GM03348 (cell line): Measurements from ENCODE around the gene HIPK4.
"Not testable (repeated sequence)": the region's sequence is repeated elsewhere in the genome, so short reads cannot be mapped to it uniquely, and the experiment has no call there.

ENCODE experiments used
- DNase-seq: peaks from one replicate; pipeline ENCODE4 v3.0.0; 2012; ENCODE audit warnings: low spot score

Gene HIPK4

GRCh38 chr19:40393894-40394815 is 4.2 kb upstream of the HIPK4 start:
- DNase-seq, result no peak

GRCh38 chr19:40392894-40393517 is 3.0 kb upstream of the HIPK4 start:
- peak; percentile 31 for DNase-seq

DNA sequence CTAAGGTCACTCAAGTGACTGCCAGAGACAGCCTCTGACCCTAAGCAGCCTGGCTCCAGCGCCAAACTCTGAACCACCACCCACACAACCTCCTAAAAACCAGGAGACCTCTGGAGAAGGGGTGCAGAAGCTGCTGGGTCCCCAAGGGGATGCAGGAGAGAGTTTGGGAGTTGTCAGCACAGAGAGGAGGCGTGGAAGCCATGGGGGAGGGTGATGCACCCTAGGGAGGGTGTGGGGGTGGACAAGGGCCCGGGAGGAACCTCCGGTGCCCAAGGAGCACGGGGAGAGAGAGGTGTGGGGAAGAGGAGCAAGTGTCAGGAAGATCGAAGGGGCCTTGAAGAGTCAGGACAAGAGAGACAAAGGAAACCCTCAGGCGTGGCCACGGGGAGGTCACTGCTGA is 2.1 kb upstream of the HIPK4 start:
- no peak for DNase-seq

- no peak for DNase-seq
Observed at GRCh38 chr19:40389404-40390083, 437 bp downstream of the HIPK4 start.

- DNase-seq, result no peak
Observed at GRCh38 chr19:40388481-40388880, 1.5 kb downstream of the HIPK4 start.

- DNase-seq, result no peak
Observed at GRCh38 chr19:40387155-40387554, 2.8 kb downstream of the HIPK4 start.

GRCh38 chr19:40383668-40384248 is 6.2 kb downstream of the HIPK4 start:
- DNase-seq, result no peak

DNA sequence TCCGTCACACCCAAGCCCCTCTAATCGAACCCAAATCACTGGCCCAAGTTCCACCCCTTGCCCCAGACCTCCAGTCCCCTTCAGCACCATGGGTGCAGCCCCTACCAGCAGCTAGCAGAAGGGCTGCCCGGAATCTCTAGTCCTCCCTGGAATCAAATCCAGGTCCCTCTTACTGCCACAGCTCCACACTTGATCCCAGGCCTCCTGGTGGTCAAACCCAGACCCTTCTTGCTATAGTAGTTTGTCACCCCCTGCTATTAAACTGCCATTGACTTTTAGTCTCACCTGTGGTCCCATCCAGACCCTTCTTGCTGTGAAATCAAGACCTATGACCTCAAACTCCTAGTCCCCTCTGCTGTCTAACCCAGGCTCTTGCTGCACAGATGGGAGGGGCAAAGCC is 8.7 kb downstream of the HIPK4 start:
- no peak for DNase-seq

DNA sequence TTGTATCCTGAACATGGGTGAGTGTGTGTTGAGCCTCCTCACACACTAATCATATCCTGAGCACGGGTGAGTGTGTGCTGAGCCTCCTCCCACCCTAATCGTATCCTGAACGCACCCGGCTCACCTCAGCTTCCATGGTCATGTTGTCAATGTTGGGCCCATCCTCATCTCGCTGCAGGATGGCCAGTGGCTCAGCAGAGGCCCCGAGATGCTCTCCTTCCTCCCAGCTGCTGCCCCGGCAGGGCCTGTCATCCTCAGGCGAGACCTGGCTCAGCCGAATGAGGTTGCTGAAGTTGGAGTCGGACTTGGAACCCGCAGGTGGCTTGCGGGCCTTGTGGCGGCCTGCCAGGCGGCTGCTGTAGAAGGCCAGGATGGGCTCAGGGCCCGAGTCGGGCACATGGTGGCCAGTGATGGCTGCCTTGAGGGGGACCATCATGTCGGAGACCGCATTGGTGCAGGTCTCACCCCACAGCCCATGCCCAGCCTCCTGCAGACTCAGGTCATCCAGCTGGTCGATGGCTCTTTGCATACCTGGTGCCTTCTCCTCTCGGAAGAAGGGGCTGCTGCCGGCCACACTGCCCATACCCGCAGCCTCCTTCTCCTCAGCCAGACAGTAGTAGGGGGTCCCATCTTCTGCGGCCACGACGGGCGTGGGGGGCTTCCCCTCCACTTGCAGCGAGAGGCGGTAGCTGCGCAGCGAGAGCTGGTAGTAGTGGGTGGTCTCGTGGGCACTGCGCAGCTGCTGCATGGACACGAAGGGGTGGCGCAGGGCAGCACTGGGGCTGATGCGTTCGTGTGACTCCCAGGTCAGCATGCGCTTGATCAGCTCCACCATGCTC is 9.6 kb downstream of the HIPK4 start:
- no peak for DNase-seq

GRCh38 chr19:40379446-40380198 is 10.4 kb downstream of the HIPK4 start:
- no peak for DNase-seq

DNA sequence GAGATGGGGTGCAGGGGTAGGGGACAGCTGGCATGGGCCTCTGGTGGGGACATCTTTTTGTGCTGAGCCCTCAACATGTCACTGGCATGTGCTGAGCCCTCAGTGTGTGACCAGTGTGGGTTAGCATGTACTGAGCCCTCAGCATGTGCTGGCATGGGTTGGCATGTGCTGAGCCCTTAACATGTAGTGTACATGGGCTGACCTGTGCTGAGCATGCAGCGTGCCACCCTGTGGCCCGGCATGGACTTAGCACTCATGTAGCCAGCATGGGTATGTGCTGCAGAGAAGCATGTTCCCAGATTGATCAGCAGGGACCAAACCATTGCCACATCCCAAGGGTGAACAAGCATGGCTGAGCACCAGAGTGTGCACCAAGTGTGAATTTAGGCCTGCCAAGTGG is 11.5 kb downstream of the HIPK4 start:
- no peak for DNase-seq

- no peak for DNase-seq
Observed at GRCh38 chr19:40377876-40378385, 12.1 kb downstream of the HIPK4 start.

DNA sequence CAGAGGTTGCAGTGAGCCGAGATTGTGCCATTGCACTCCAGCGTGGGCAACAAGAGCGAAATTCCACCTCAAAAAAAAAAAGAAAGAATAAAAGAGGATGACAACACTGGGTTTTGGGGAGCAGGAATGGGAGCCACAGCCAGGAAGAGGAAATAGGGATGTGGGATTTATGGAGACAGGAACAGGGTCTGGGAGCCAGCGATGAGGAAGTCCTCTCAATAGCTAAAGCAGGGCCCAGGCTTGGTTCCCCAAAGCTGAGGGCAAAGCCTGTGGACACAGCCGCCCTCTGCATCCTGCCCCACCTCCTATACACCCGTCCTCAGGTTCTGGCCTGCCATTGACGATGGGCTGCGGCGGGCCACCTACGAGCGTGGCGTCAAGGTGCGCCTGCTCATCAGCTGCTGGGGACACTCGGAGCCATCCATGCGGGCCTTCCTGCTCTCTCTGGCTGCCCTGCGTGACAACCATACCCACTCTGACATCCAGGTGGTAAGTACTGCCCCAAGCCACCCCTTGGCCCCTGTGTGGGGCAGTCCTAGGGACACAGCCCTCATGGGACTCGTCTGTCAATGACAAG is 13.6 kb downstream of the HIPK4 start:
- DNase-seq, result no peak

DNA sequence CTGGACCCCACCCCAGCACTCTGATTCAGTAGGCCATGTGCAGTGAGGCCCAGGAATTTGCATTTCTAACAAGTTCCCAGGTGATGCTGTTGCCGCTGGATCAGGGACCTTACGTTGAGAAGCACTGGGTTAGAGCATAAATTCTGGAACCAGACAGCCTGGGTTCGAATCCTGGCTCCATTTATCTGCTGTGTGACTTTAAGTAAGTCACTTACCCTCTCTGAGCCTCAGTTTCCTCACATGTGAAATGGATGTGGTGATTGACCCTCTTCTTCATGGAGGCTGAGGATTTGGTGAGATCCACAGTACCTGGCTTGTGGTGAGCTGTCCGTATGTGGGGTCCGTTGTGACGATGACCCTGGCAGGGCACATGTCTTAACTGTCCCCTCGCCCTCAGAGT is 15.9 kb downstream of the HIPK4 start:
- DNase-seq, result no peak

DNA sequence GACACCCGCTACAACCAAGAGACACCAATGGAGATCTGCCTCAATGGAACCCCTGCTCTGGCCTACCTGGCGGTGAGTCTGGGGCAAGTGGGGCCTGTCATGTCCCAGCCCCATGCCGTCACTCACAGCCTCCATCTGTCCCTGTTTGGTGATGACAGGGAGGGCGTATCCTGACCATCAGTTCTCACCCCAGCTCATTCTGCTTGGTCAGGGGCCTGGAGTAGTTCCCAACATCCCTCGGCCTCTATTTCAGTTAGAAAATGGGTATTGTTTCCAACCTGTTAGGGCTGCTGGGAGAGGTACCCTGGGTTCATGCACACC is 18.2 kb downstream of the HIPK4 start:
- DNase-seq, result no peak

DNA sequence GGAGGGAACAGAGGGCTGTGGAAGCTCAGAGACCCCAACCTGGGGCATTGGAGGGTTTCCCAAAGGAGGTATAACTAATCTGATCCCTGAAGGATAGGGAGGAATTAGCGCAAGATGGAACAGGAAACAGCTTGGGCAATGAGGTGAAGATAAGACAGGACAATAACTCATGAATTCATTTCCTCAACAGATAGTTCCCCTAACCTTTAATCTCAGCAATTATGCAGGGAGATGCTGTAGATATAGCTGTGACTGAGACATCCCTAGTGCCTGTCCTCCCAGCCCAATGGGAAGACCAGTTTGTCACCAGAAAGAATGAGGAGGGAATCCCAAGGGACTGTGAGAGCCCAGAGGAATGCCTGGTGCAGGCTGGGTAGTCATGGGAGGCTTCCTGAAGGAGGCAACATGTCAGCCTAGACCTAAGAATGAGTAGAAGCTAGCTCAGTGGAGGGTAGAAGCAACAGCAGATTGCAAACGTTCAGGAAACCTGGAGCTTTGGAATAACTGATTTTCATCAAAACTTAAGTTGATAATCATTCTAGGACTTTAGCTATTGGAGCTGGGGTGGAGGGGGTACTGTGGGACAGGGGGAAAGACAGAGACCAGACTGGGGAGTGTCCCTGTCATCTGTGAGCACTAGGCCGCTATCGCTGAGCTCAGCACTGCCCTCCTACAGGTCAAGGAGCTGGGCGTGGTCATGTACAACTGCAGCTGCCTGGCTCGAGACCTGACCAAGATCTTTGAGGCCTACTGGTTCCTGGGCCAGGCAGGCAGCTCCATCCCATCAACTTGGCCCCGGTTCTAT is 18.8 kb downstream of the HIPK4 start:
- DNase-seq, result no peak

DNA sequence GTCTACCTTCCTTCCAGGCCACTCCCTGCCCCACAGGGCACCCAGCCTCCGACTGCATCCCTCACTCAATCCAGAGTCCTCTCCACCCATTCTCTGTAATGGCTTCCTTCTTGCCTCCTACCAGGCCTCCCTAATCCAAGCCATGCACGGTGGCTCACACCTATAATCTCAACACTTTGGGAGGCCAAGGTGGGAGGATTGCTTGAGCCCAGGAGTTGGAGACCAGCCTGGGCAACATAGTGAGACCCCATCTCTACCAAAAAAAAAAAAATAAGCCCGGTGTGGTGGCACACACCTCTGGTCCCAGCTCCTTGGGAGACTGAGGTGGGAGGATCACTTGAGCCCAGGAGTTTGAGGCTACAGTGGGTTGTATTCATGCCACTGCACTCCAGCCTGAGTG is 19.7 kb downstream of the HIPK4 start:
- not testable (repeated sequence) for DNase-seq

DNA sequence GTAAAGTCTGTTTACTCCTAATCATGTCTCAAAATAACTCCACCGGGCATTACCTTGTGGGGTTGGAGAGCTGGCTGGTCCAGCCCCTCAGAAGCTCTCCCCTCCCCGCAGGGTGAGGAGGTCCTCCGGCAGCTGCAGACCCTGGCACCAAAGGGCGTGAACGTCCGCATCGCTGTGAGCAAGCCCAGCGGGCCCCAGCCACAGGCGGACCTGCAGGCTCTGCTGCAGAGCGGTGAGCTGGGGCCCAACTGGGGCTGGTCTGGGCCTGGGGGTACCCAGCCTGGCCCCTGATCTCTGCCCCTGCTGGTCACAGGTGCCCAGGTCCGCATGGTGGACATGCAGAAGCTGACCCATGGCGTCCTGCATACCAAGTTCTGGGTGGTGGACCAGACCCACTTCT is 20.2 kb downstream of the HIPK4 start:
- DNase-seq, result no peak

DNA sequence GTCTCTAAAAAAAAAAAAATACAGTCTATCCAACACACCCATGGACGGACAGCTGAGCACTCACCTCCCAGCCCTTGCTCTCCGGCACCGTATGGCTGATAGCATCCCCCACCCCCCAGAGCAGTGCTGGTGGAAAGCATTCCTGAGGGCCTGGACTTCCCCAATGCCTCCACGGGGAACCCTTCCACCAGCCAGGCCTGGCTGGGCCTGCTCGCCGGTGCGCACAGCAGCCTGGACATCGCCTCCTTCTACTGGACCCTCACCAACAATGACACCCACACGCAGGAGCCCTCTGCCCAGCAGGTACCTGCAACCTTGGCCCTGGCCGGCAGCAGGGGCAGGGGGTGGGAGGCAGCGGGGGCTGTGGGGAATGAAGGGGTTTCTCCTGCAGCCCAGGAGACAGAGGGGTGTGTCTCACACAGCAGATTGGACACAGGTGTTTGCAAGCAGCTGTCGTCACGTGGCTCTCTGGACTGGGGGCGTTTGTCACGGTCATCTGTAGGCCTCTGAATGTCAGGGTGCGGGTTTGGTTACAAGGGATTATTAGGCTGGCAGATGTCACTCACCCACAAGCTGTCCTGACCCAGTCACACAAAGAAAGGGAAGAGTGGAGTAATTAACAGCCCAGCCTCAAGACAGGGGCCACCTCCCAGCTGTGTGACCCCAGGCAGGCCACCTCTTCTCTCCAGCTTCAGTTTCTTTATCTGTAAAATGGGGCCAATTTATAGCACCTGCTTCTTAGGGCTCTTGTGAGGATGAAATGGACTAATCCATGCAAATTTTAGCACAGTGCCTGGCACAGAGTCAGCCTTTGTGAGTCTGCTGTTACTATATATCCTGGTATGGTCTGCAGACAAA is 22.2 kb downstream of the HIPK4 start:
- no peak for DNase-seq
